H1 (cell line): ENCODE results near the gene COQ2. TPM values are rescaled to one million over a fixed set of nuclear protein-coding genes. Genes with fewer than 3 reads are reported as not detected.

Experiments
- CTCF ChIA-PET: fragments of 300-600 bp; sonication (Branson Sonifier 250); formaldehyde crosslinking; loops from one replicate; lab custom pipeline; 2021; ENCODE audit not compliant: partially characterized antibody; lab: Charles Lee
- POLR2A ChIA-PET: fragments of 300-600 bp; sonication (Branson Sonifier 250); formaldehyde crosslinking; loops from one replicate; lab custom pipeline; 2021; ENCODE audit warnings: inconsistent platforms; ENCODE audit not compliant: partially characterized antibody; lab: Charles Lee
- DNase-seq, 2 experiments: peaks; one replicate each; pipeline versions ENCODE4 v3.0.0 to v3.0.0-alpha.2; 2010 to 2022; ENCODE audit warnings: low spot score in 2 of 2, low read depth in 1 of 2, mixed read lengths in 1 of 2
- FAIRE-seq: peaks from 2 replicates; lab custom pipeline; 2011; peaks lifted over from hg19 to GRCh38; lab: Jason Lieb, UNC
- H2AFZ ChIP-seq: 2 replicates; pipeline ENCODE4 v1.8.1; 2012; ENCODE audit warnings: low read length, inconsistent platforms
- H2AK5ac ChIP-seq: 2 replicates; pipeline ENCODE4 v1.6.1; 2013; ENCODE audit warnings: low read depth, low read length
- H2BK120ac ChIP-seq: replicated peaks from 2 replicates; pipeline ENCODE3; 2013; ENCODE audit warnings: low read depth, low read length, inconsistent platforms
- H2BK12ac ChIP-seq: 2 replicates; pipeline ENCODE4 v1.6.1; 2013; ENCODE audit warnings: low read depth, low read length
- H2BK15ac ChIP-seq: 2 replicates; pipeline ENCODE4 v1.6.1; 2013; ENCODE audit warnings: low read length
- H2BK20ac ChIP-seq: 2 replicates; pipeline ENCODE4 v1.6.1; 2013; ENCODE audit warnings: low read length
- H2BK5ac ChIP-seq: 2 replicates; pipeline ENCODE4 v1.6.1; 2013; ENCODE audit warnings: low read depth, low read length
- H3K14ac ChIP-seq: 2 replicates; pipeline ENCODE4 v1.6.1; 2013; ENCODE audit warnings: inconsistent platforms; ENCODE audit not compliant: insufficient read length
- H3K18ac ChIP-seq: 2 replicates; pipeline ENCODE4 v1.6.1; 2013; ENCODE audit warnings: low read length; ENCODE audit errors: extremely low read depth
- H3K23ac ChIP-seq: 2 replicates; pipeline ENCODE4 v1.6.1; 2013; ENCODE audit warnings: inconsistent platforms; ENCODE audit not compliant: insufficient read length
- H3K23me2 ChIP-seq: 2 replicates; pipeline ENCODE4 v1.6.1; 2013; ENCODE audit warnings: low read depth, low read length
- H3K27ac ChIP-seq: 2 replicates; pipeline ENCODE4 v1.6.1; 2011; ENCODE audit warnings: low read depth, low read length, inconsistent platforms
- H3K27me3 ChIP-seq, 4 experiments: replicated peaks in 1 of 4; 1 replicate in 1 of 4; 2 replicates in 3 of 4; pipeline versions ENCODE4 v1.6.1 to v1.8.1; 2011 to 2013; ENCODE audit warnings: low read length in 3 of 4, mild to moderate bottlenecking in 3 of 4, inconsistent platforms in 2 of 4, mixed read lengths in 2 of 4, moderate library complexity in 1 of 4; ENCODE audit not compliant: control insufficient read depth in 3 of 4, insufficient read depth in 3 of 4; ENCODE audit errors: extremely low read depth in 1 of 4
- H3K36me3 ChIP-seq, 4 experiments: 2 replicates each; pipeline versions ENCODE4 v1.6.1 to v1.8.1; 2011 to 2013; ENCODE audit warnings: mild to moderate bottlenecking in 4 of 4, low read length in 3 of 4, moderate library complexity in 2 of 4, control low read depth in 1 of 4, inconsistent platforms in 1 of 4; ENCODE audit not compliant: insufficient read depth in 4 of 4, control insufficient read depth in 2 of 4
- H3K4ac ChIP-seq: replicated peaks from 2 replicates; pipeline ENCODE3; 2013; ENCODE audit warnings: low read length, low read depth, mixed read lengths, inconsistent platforms; ENCODE audit not compliant: insufficient read length
- H3K4me1 ChIP-seq, 4 experiments: replicated peaks in 1 of 4; 1 replicate in 1 of 4; 2 replicates in 3 of 4; pipeline versions ENCODE4 v1.6.1 to v1.8.1; 2011 to 2013; ENCODE audit warnings: low read length in 3 of 4, inconsistent platforms in 2 of 4, mixed read lengths in 1 of 4; ENCODE audit not compliant: insufficient read depth in 4 of 4, control insufficient read depth in 3 of 4
- H3K4me2 ChIP-seq, 2 experiments: 2 replicates each; pipeline versions ENCODE4 v1.6.1 to v1.8.1; 2011 to 2013; ENCODE audit warnings: low read depth in 2 of 2, low read length in 2 of 2, control low read depth in 1 of 2, inconsistent platforms in 1 of 2, mild to moderate bottlenecking in 1 of 2; ENCODE audit not compliant: insufficient read depth in 1 of 2
- H3K4me3 ChIP-seq, 4 experiments: fragments of 200-600, 300-600 bp in 1 of 4; sonication (generic), shearing (Covaris generic), sonication (Bioruptor Twin) in 1 of 4; 2 replicates each; pipeline versions ENCODE4 v1.5.1 to v1.8.1; 2011 to 2016; ENCODE audit warnings: low read length in 4 of 4, low read depth in 3 of 4, control low read depth in 2 of 4, inconsistent platforms in 2 of 4, mild to moderate bottlenecking in 2 of 4, mixed read lengths in 1 of 4, moderate library complexity in 1 of 4; ENCODE audit not compliant: insufficient read depth in 2 of 4; ENCODE audit errors: extremely low read depth in 1 of 4
- H3K56ac ChIP-seq: replicated peaks from 2 replicates; pipeline ENCODE3; 2013; ENCODE audit warnings: low read depth, mild to moderate bottlenecking, mixed read lengths, low read length, inconsistent platforms; ENCODE audit not compliant: insufficient read length
- H3K79me1 ChIP-seq: 2 replicates; pipeline ENCODE4 v1.6.1; 2013; ENCODE audit warnings: low read depth, low read length, control low read depth
- H3K79me2 ChIP-seq, 2 experiments: 2 replicates each; pipeline versions ENCODE4 v1.6.1 to v1.8.1; 2012 to 2013; ENCODE audit warnings: low read length in 2 of 2, mild to moderate bottlenecking in 2 of 2, inconsistent platforms in 1 of 2; ENCODE audit not compliant: insufficient read depth in 2 of 2, control insufficient read depth in 1 of 2
- H3K9ac ChIP-seq, 4 experiments: replicated peaks in 1 of 4; 1 replicate in 1 of 4; 2 replicates in 3 of 4; pipeline versions ENCODE4 v1.6.1 to v1.8.1; 2011 to 2013; ENCODE audit warnings: low read depth in 3 of 4, low read length in 3 of 4, control low read depth in 2 of 4, mild to moderate bottlenecking in 2 of 4, moderate library complexity in 2 of 4, inconsistent platforms in 1 of 4; ENCODE audit errors: extremely low read depth in 1 of 4
- H3K9me3 ChIP-seq, 2 experiments: 2 replicates each; pipeline versions ENCODE4 v1.6.1 to v1.8.1; 2012 to 2013; ENCODE audit warnings: mild to moderate bottlenecking in 2 of 2, moderate library complexity in 2 of 2, control low read depth in 1 of 2, inconsistent platforms in 1 of 2, low read depth in 1 of 2, low read length in 1 of 2, mixed read lengths in 1 of 2; ENCODE audit not compliant: insufficient read depth in 2 of 2
- H4K20me1 ChIP-seq, 2 experiments: replicated peaks in 1 of 2; 2 replicates each; pipeline versions ENCODE3 to v1.8.1; 2011 to 2013; ENCODE audit warnings: inconsistent platforms in 2 of 2, low read length in 2 of 2, mild to moderate bottlenecking in 1 of 2; ENCODE audit not compliant: insufficient read depth in 2 of 2, control insufficient read depth in 1 of 2
- H4K5ac ChIP-seq: 2 replicates; pipeline ENCODE4 v1.6.1; 2013; ENCODE audit warnings: low read length, low read depth, mixed read lengths, inconsistent platforms; ENCODE audit not compliant: insufficient read length
- H4K8ac ChIP-seq: 2 replicates; pipeline ENCODE4 v1.8.0; 2013; ENCODE audit warnings: mild to moderate bottlenecking, moderate library complexity, low read length, inconsistent platforms; ENCODE audit not compliant: insufficient read depth; ENCODE audit errors: extremely low read depth
- H4K91ac ChIP-seq: replicated peaks from 2 replicates; pipeline ENCODE3; 2013; ENCODE audit warnings: low read length, mixed read lengths, inconsistent platforms; ENCODE audit not compliant: insufficient read length
- CBX5 ChIP-seq: fragments of 300-800, 300-1000 bp; sonication (generic); IDR thresholded peaks from 2 replicates; pipeline ENCODE4 v1.7.1; 2016; ENCODE audit warnings: antibody characterized with exemption, low read length, low read depth
- CHD2 ChIP-seq: IDR thresholded peaks from 2 replicates; pipeline ENCODE4 v1.6.1; 2012; ENCODE audit warnings: low read length, improper control_type of control experiment
- CREB1 ChIP-seq: IDR thresholded peaks from 2 replicates; pipeline ENCODE4 v1.6.1; 2012; ENCODE audit warnings: inconsistent platforms
- FOSL1 ChIP-seq: IDR thresholded peaks from 2 replicates; pipeline ENCODE4 v1.6.1; 2011; ENCODE audit warnings: mild to moderate bottlenecking, low read depth, low read length, moderate library complexity; ENCODE audit not compliant: insufficient read depth
- GABPA ChIP-seq: IDR thresholded peaks from 2 replicates; pipeline ENCODE4 v1.6.1; 2011; ENCODE audit warnings: mild to moderate bottlenecking, low read length, moderate library complexity, borderline replicate concordance; ENCODE audit not compliant: insufficient read depth
- GTF2F1 ChIP-seq: IDR thresholded peaks from 2 replicates; pipeline ENCODE4 v1.6.1; 2012; ENCODE audit warnings: low read depth, low read length, improper control_type of control experiment, borderline replicate concordance
- HDAC2 ChIP-seq, 2 experiments: fragments of 300-600 bp in 1 of 2; sonication (generic) in 1 of 2; IDR thresholded peaks; 2 replicates each; pipeline ENCODE4 v1.6.1; 2011 to 2012; ENCODE audit warnings: low read depth in 2 of 2, low read length in 2 of 2, mild to moderate bottlenecking in 2 of 2, moderate library complexity in 2 of 2, borderline replicate concordance in 1 of 2, inconsistent platforms in 1 of 2
- MAFK ChIP-seq: IDR thresholded peaks from 2 replicates; pipeline ENCODE4 v1.6.1; 2012; ENCODE audit warnings: low read depth, mild to moderate bottlenecking, improper control_type of control experiment, low read length
- NRF1 ChIP-seq: IDR thresholded peaks from 2 replicates; pipeline ENCODE4 v1.6.1; 2011; ENCODE audit warnings: mild to moderate bottlenecking, low read depth, low read length, improper control_type of control experiment
- POLR2A ChIP-seq, 2 experiments: IDR thresholded peaks; 1 replicate in 1 of 2; 2 replicates in 1 of 2; pipeline ENCODE4 v1.6.1; 2011; ENCODE audit warnings: low read depth in 2 of 2, low read length in 2 of 2, mild to moderate bottlenecking in 2 of 2; ENCODE audit errors: control extremely low read depth in 1 of 2
- POU5F1 ChIP-seq: IDR thresholded peaks from 2 replicates; pipeline ENCODE4 v1.6.1; 2011; ENCODE audit warnings: low read depth, mild to moderate bottlenecking, low read length, moderate library complexity
- RXRA ChIP-seq: IDR thresholded peaks from 2 replicates; pipeline ENCODE4 v1.6.1; 2011; ENCODE audit warnings: low read depth, mild to moderate bottlenecking, low read length, moderate library complexity; ENCODE audit not compliant: insufficient read depth
- SAP30 ChIP-seq: fragments of 300-600 bp; sonication (generic); IDR thresholded peaks from 2 replicates; pipeline ENCODE4 v1.7.1; 2012; ENCODE audit warnings: low read length, moderate library complexity, mild to moderate bottlenecking, inconsistent platforms; ENCODE audit not compliant: insufficient read depth, insufficient replicate concordance
- TCF12 ChIP-seq: IDR thresholded peaks from 2 replicates; pipeline ENCODE4 v1.6.1; 2011; ENCODE audit warnings: low read depth, mild to moderate bottlenecking, low read length
- WGBS, 2 experiments: shearing (Covaris generic) in 1 of 2; methylation state at CpG; one replicate each; pipeline versions ENCODE4 v1.1.6 to v1.1.7; 2013 to 2015; ENCODE audit warnings: low lambda C conversion rate in 2 of 2, mixed read lengths in 2 of 2, inconsistent platforms in 1 of 2, low coverage in 1 of 2, missing lambda C conversion rate in 1 of 2; ENCODE audit not compliant: insufficient replicate concordance in 2 of 2, insufficient coverage in 1 of 2, insufficient read length in 1 of 2; ENCODE audit errors: extremely low coverage in 1 of 2, missing lambda C conversion rate in 1 of 2; 5-methylcytosine and 5-hydroxymethylcytosine counted together
- polyA plus RNA-seq, 7 experiments: library from polyadenylated mRNA; depleted of rRNA in 3 of 7; stranded (reverse) in 5 of 7; unstranded in 2 of 7; fragments of >200 nt in 5 of 7; fragments of 200-250 nt in 2 of 7; gene quantifications; 1 replicate in 5 of 7; 2 replicates in 1 of 7; 4 replicates in 1 of 7; pipeline versions ENCODE4 v1.2.1 to v1.2.3, GENCODE V29; 2011 to 2013; ENCODE audit warnings: missing spikeins in 2 of 7, mixed read lengths in 2 of 7
- total RNA-seq: library from RNA; stranded (reverse); fragmentation: NEBNext Ultra II Directional; extraction: Animal tissue kit (Norgen Biotek cat#: 25700); gene quantifications from 2 replicates; pipeline ENCODE4 v1.2.1, GENCODE V29; 2021
- TF ChIP-seq, protein P1 (sequence below): IDR thresholded peaks from 2 replicates; pipeline ENCODE4 v1.6.1; 2012; ENCODE audit warnings: inconsistent platforms

COQ2 gene
- total and polyA plus RNA-seq, 2 of the 8 experiments (the other 6 are each of a cell fraction or from before 2014, with no cell fraction given) = 21.5 to 22.9 TPM

DNA sequence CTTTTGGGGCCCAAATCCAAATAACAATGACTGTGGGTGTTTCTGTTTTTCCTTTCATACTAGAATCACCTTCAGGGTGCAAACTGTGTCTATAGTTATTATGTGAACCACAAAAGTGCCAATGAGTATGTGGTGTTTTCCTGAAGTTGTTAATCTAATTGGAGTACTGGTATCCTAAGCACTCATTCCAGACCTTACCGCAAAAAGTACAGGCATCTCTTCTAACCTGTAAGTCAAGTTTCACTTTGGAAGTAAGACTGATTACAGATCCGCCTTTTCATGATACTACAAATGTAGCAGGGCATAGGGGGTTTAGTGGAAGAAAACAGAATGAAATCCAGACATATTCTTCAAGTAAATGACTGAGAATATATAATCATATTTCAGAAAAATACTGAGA lies 16.1 kb downstream of the COQ2 start:
- 61% methylated on average over 2 of the region's 2 CpGs; no CpG with 5 or more reads in 1 of the 2 experiments for WGBS, 2 experiments
- Histone ChIP-seq H3K27me3 (no peaks in the 10 kb centered on the region), H3K56ac (no peak overlapping the region), H3K23ac (no peak overlapping the region), H2AK5ac (no peak overlapping the region), H2AFZ (no peak overlapping the region), H4K91ac (no peak overlapping the region), H3K36me3 (peaks cover 0 to 16% (median under 1%) of the 10 kb centered on the region in 4 experiments; a peak in 4 of 8 replicates), H3K79me1 (no peaks in the 10 kb centered on the region), H3K9ac (no peak overlapping the region), H2BK20ac (no peak overlapping the region), H2BK120ac (no peak overlapping the region), H3K4me1 (no peaks in the 10 kb centered on the region), H3K18ac (no peak overlapping the region), H2BK12ac (no peak overlapping the region), H3K27ac (no peak overlapping the region), H3K23me2 (no peaks in the 10 kb centered on the region), H4K5ac (no peak overlapping the region), H2BK15ac (no peak overlapping the region), H3K4ac (no peak overlapping the region), H3K4me3 (no peak overlapping the region), H4K20me1 (no peaks in the 10 kb centered on the region), H3K9me3 (no peaks in the 10 kb centered on the region), H3K14ac (no peak overlapping the region), H3K79me2 (no peaks in the 10 kb centered on the region), H2BK5ac (no peak overlapping the region), H3K4me2 (no peak overlapping the region), H4K8ac (no peak overlapping the region)
- CTCF ChIA-PET = interaction anchor here (0.7 to 5.1 kb wide), 5 partner anchors 12 to 903 kb away, joined by 3 to 20 read pairs (median 10); partner anchors contain the start of gene COQ2
- POLR2A ChIA-PET = no interaction called here
- no peak for FAIRE-seq
- DNase-seq = no peak
- TF ChIP-seq POLR2A (IDR thresholded peaks at IDR 0.05; ENCODE audit: control extremely low read depth in 1 of 2, low read depth in 2 of 2, low read length in 2 of 2) (no peak), CREB1 (no peak), FOSL1 (no peak), RXRA (no peak), CHD2 (no peak), NRF1 (no peak), TCF12 (no peak), GABPA (no peak), MAFK (no peak), POU5F1 (no peak), HDAC2 (IDR thresholded peaks at IDR 0.05; ENCODE audit: borderline replicate concordance in 1 of 2, low read depth in 2 of 2, low read length in 2 of 2) (no peak), GTF2F1 (no peak), CBX5 (no peak), SAP30 (no peak)
- TF ChIP-seq, protein P1, sequence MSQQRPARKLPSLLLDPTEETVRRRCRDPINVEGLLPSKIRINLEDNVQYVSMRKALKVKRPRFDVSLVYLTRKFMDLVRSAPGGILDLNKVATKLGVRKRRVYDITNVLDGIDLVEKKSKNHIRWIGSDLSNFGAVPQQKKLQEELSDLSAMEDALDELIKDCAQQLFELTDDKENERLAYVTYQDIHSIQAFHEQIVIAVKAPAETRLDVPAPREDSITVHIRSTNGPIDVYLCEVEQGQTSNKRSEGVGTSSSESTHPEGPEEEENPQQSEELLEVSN = no peak
